Measurements from ENCODE around the gene HBG2.

HBG2 gene

GRCh38 chr11:5267033-5267563, 12.5 kb upstream of the HBG2 start:
- TF ChIP-seq CTCF (IDR thresholded peaks at IDR 0.05): no peak

DNA sequence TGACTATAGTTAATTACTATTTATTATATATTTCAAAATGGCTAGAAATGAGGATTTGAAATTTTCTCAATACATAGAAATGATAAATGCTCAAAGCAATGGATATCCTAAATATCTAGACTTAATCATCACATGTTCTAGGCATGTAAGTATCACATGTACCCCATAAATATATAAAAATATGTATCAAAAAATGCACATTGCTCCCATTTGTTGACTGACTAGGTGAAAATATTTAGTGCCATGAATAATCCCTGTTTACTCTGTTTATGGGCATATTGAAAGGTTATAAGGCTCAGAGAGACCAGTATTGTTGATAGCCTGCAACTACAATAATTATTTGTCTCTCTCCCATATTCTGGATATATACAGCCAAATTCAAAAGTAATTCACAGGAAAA, 12.0 kb upstream of the HBG2 start:
- no peak for TF ChIP-seq CTCF (IDR thresholded peaks at IDR 0.05)

DNA sequence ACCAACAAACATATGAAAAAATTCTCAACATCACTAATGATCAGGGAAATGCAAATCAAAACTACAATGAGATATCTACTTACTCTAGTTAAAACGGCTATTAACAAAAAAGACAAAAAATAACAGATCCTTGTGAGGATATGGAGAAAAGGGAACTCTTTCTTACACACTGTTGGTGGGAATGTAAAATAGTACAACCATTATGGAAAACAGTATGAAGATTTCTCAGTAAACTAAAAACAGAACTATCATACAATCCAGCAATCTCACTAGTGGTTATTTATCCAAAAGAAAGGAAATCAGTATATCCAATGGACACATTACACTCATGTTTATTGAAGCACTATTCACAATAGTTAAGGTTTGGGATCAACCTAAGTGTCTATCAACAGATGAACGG, 11.3 kb upstream of the HBG2 start:
- no peak for TF ChIP-seq CTCF (IDR thresholded peaks at IDR 0.05)

- no peak for TF ChIP-seq CTCF (IDR thresholded peaks at IDR 0.05)
These were observed 4.1 kb upstream of the HBG2 start for GRCh38 chr11:5258543-5259262.

DNA sequence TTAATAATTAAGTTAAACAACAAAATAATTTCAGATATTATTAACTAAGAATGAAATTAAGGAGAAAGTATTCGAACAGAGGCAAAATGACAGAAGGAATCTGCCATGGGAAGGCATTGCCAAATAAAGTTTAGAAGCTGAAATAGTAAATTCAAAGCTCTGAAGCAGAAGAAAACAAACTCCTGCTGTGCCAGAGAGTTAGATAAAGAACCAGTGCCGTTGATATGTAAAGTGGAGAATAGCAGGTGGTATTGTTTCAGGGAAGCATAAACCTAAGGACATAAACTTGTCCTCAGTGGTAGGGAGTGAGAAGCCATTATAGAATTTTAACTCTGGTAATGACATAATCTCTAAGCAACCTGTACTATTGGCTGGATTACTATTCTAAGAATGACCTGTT, 2.7 kb upstream of the HBG2 start:
- no peak for TF ChIP-seq CTCF (IDR thresholded peaks at IDR 0.05)

DNA sequence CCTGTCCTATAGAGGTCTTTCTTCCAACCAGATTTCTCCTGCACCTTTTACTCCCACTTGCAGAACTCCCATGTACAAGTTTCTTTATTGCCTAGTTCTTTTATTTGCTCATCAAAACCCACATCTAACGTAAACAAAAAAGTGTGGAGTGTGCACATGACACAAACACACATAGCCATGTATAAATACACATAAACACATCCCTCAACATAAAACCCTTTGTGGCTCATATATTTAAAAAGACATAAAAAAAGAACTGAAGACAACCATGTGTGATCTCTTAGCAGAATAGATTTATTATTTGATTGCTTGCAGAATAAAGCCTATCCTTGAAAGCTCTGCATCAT, 1.7 kb downstream of the HBG2 start:
- no peak for TF ChIP-seq CTCF (IDR thresholded peaks at IDR 0.05)

- TF ChIP-seq CTCF (IDR thresholded peaks at IDR 0.05): no peak
These were observed 2.2 kb downstream of the HBG2 start for GRCh38 chr11:5252192-5252918.
